HG03439 (cell line): ENCODE results near the gene CAMK2B.

ENCODE experiments used
- ATAC-seq: cut with Tn5 transposase; IDR thresholded peaks from one replicate; pipeline ENCODE4 v1.9.1; 2021; ENCODE audit warnings: mild to moderate bottlenecking, moderate library complexity; ENCODE audit not compliant: unreplicated experiment

Gene CAMK2B

DNA sequence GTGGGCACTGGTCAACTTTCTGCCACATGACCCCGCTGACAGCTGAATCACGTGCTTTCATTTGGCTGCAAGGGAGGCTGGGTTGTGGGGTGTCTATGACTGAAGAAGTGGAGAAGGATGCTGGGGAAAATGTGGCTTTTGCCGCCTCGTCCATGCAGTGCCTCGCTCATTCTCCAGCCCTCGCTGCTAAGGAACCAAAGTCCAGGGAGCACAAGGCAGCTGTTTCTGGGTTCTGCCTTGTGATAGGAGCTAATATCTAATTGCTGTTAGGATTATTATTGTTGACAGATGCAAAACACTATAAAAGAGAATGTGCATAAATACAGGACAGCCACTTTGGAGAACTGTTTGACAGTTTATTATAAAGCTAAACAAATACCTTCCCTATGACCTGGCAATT, 4.9 kb upstream of the CAMK2B start:
- ATAC-seq = no peak

GRCh38 chr7:44329888-44330287, 4.5 kb upstream of the CAMK2B start:
- no peak for ATAC-seq

- no peak for ATAC-seq
Observed at GRCh38 chr7:44329081-44329480, 3.7 kb upstream of the CAMK2B start.

GRCh38 chr7:44327981-44328380, 2.6 kb upstream of the CAMK2B start:
- no peak for ATAC-seq

DNA sequence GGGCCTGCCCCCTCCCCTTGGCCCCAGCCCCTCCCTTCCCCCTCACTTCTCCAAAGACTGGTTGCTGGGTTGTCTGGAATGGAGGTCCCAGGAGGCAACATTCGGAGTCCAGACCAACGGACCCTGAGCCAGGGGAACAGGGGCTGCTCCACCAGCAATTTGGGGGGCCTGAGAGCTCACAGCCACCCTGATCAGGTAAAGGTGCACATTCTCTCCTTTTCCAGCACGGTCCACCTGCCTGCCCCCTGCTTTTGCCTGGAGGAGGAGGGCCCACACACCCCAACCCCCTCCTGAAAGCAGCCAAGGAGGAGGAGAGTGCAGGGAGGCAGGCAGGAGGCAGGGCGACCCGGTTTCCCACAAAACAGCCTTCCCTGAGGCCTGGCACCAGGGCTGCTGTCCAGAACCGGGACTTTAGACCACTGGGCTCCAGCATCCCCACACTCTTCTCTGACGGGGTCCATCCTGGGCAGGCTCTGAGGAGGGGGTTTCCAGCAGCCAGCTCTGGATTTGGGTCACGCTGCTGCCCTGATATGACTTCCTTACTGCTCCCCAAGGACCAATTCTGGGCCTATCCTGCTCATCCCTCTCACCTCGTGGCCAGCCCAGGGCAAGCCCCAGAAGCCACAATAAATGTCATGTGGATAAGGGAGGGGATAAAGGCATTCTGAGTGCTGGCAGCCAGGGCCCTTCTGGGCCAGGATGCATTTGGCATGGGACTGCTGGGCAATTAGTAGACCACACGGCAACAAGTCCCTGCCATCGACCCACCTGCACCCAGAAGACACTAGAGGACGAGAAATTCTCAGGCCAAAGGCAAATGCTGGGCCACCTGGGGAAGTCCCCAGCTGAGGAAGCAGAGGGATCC, 1.1 kb upstream of the CAMK2B start:
- no peak for ATAC-seq

- no peak for ATAC-seq
Observed at GRCh38 chr7:44325811-44326241, 432 bp upstream of the CAMK2B start.

- ATAC-seq = no peak
Observed at GRCh38 chr7:44324481-44325200, 753 bp downstream of the CAMK2B start.

GRCh38 chr7:44324204-44324480, 1.3 kb downstream of the CAMK2B start:
- ATAC-seq = no peak

DNA sequence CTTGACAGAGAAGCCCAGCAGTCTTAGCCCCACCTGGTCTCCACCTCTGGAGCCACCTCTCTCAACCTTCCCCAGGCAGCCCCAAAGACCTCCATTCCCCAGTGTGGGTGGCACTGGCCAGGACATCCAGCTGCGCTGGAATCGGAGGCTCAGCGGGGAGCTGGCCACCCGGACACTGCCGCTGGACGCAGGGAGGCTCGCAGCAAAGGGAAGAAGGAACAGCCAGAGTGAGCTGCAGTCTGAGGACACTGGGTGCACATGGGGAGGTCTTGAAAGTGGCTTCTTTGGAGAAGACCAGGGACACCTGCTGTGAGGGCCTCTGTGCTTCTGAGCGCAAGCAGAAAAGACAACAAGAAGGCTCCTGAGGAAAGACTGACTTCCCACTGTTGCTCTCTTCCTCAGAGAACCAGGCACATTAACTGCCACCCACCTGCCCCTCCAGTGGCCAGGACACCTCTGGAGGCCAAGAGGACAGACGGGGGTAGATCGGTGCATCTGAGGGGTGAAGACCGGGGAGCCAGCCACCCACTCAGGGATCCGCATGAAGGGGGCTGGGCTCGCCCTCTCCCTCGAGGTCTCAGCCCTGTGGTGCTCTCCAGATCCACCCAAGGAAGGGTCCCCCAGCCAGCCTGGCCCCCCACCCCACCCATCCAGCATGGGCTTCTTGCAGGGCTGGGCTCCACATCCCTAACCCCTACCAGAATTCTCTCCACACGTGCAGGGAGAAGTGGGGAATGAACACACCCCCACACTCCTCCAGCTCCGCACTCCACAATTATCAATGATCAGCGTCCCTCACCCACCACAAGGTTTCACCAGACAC, 1.8 kb downstream of the CAMK2B start:
- ATAC-seq = no peak

DNA sequence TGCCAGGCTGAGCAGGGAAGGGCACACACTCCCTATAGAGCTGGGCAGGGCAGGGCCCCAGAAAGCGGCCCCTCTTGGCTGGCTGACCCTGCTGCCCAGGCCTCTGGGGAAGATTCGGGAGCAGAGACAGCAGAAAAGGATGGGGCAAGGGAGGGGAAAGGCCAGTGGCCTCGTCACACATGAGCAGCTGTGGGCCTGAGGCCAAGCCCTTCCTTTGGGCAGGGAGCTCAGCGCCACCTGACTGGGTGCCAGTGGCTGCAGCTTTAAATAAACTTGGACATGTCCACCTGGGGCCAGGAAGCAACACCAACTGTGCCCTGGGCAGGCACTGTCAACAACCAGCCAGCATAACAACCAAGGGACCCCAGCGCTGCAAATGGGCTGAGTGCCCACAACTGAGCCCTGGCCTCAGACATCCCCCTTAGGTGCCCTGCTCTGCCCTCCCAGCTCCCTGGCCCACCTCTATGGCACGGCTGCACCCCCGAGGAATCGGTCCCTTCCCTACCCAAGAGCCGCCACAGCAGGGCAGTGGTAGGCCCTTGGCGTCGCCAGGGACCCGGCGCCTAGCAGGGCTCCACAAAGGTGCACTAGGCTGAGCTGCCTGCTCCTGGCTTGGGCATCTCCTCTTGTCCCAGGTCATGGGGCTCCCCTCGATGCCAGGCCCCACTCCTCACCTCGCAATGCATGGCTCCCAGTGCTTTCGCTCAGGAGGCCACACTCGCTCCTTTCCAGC, 2.6 kb downstream of the CAMK2B start:
- no peak for ATAC-seq

DNA sequence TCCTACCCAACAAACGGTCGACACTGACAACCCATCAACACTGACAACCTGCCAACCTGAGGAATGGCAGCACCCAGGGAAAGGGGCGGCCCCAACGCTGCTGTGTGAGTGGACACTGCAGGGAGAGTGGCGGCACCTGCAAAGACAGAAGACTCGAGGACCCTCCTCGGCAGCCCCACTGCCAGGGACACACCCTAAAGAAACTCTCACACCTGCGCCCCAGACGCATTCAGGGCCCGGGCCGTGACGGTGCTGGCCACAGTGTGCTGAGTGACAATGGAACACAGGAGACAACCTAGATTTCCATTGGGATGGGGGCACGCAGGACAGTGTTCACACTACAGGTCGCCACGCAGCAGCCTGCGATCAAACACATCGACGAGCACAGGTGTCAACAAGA, 3.6 kb downstream of the CAMK2B start:
- ATAC-seq = no peak

DNA sequence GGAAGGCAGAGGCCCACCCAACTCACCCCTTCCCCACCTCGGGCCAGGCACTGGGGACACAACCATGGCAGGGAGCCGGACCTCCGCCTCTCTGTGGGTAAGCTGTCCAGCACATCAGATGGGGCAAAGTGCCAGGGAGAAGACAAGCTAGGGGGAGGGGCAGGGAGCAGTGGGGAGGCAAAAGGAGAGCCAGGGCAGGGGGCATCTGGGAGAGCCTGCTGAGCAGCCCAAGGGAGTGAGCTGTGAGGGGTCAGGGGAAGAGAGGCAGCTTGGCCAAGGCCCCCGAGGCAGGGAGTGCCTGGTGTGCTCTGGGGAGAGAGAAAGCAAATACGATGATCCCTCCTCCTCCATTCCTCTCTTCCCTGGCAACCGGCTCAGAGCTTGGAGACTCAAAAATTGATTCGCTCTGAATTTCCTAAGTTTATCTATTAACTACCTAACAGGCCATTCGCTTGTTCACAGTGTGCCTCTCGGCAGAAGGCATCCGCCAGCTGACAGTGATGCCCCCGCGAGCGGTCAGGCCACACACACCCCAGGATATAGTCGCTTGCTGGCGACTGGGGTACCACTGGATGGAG, 4.5 kb downstream of the CAMK2B start:
- no peak for ATAC-seq

GRCh38 chr7:44320141-44320540, 5.3 kb downstream of the CAMK2B start:
- no peak for ATAC-seq

DNA sequence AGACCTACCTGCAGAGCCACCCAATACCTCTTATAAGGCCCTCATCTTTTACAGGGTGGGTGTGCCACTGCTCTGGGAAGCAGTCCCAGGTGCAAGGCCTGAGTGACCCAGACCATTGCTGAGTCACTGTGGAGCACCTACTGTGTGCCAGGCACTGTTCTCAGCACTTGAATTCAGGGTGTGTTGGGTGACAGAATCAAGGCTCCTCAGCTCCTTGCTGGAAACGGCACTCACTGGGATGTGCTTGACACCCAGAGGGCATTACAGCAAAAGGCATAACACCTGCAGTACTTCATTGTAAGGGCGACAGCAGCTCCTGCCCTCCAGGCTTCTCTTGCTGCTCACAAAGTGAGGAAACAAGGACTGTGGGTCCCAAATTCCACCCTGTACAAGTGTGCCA, 7.1 kb downstream of the CAMK2B start:
- no peak for ATAC-seq

DNA sequence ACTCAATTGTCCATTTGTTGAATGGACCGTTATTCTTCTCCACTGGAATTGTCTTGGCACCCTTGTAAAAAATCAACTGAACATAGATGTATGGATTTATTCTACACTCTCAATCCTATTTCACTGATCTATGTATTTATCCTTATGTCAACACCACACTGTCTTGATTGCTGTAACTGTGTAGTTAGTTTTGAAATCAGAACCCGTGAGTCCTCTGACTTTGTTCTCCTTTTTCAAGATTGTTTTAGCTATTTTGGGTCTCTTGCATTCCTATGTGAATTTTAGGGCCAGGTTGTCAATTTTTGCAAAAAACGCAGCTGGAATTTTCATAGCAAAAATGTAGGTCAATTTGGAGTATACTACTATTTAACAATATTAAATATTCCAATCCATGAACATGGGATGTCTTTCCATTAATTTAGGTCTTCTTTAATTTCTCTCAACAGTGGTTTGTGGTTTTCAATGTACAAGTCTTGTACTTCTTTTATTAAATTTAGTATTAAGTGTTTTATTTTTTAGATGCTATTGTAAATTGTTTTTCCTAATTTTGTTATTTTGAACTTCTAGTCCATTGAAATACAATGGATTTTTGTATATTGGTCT, 10.0 kb downstream of the CAMK2B start:
- ATAC-seq = no peak

DNA sequence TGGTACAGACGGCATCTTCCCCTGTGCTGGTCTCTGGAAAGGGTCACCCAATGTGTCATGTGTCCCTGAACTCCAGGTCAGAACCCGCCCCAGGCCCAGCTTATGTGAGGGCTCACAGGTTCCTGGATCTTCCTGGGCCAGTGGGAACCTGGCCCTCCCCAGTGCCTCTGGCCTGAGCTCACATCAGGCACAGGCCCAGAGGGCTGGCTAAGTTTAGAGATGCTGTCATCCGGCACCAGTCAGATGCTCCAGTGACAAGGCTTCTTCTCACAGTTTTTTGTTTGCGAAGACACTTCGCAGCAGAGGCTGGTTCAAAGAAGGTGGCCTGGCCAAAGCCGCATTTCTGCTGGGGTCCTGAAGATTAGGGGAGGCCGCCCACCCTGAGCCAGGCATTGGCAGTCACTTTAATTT, 11.8 kb downstream of the CAMK2B start:
- no peak for ATAC-seq

- no peak for ATAC-seq
Observed at GRCh38 chr7:44313016-44313415, 12.4 kb downstream of the CAMK2B start.

DNA sequence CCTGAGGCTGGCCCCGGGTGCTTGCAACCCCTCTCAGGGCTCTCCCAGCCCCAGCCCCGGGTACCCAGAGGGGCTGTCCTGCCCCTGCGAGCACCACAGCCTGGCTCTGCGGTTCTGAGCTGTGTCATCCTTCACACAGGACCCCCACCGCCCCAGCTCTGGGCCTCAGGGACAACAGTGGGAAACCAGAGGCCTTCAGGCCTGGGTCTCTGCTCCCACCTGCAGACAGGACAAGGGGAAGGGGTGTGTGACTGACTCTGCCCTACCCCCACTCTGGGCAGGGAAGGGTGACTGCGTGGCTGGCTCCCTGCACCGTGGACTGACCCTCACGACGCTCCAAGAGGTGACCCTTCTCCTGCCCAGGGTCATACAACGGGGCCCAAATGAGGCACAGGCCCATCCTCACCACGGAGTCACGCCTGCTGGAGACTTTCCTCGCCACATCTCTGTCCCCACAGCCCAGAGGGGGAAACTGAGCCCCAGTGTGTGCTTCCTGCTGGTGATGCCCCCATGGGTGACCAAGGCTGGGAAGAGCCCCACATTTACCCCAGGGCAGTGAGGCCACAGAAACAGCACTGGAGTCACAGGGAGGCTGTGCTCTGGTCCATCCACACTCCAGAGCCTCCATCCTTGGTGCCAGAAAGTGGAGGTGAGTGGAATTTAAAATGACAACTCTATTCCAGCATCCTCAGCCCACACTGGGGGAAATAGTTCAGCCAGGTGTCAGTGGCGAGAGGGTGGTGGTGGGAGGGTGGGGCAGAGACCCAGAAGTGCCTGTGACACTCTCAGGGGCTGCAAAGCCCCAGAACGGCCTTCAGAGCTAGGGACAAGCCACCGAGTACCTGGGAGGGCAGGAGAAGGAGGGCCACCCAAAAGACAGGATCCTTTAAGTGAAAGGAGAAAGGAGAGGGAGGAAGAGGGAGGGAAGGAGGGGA, 13.6 kb downstream of the CAMK2B start:
- ATAC-seq = no peak

DNA sequence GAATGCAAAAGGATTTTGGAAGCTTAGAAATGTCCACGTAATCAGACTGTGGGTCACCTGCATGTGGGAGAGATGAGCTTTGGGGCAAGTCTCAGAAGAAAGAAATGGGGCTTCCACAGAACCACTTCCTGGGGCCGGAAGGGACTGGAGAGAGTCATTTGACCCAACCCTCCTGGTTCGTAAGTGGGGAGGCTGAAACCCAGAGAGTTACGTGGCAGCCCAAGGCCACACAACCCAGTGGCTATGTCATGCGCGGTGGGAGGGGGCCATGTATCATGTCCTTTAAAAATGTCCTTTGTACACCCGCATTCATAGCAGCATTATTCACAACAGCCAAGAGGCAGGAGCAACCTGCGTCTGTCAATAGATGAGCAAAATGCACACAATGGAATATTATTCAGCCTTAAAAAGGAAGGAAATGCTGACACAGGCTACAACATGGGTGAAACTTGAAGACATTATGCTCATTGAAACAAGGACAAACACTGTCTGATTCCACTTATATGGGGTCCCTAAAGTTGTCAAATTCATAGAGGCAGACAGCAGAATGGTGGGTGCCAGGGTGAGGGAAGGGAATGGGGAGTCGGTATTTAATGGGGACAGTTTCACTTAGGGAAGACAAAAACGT, 15.1 kb downstream of the CAMK2B start:
- ATAC-seq = no peak
